SK-N-SH treated with all-trans-retinoic acid at 6 μM for 48 hours (cell line): ENCODE results near the gene STUM.

Experiments used
- CREB5 ChIP-seq: fragments of 250-450 bp; sonication (Bioruptor Pico); IDR thresholded peaks from 2 replicates; pipeline ENCODE4 v1.5.1; 2020; ENCODE audit warnings: low read depth, mild to moderate bottlenecking, moderate library complexity
- CSDC2 ChIP-seq: fragments of 250-450 bp; sonication (Bioruptor Pico); IDR thresholded peaks from 2 replicates; pipeline ENCODE4 v1.5.0; 2020; ENCODE audit warnings: mild to moderate bottlenecking, moderate library complexity
- GLIS3 ChIP-seq: fragments of 250-450 bp; sonication (Bioruptor Pico); IDR thresholded peaks from 2 replicates; pipeline ENCODE4 v1.5.0; 2020; ENCODE audit warnings: mild to moderate bottlenecking, moderate library complexity
- OSR1 ChIP-seq: fragments of 250-450 bp; sonication (Bioruptor Pico); IDR thresholded peaks from 2 replicates; pipeline ENCODE4 v1.8.0; 2022; ENCODE audit warnings: moderate library complexity, mild to moderate bottlenecking, inconsistent platforms
- PATZ1 ChIP-seq: fragments of 250-450 bp; sonication (Bioruptor Pico); IDR thresholded peaks from 2 replicates; pipeline ENCODE4 v1.8.0; 2020; ENCODE audit warnings: mild to moderate bottlenecking, moderate library complexity, borderline replicate concordance
- POU6F1 ChIP-seq: fragments of 250-450 bp; sonication (Bioruptor Pico); IDR thresholded peaks from 2 replicates; pipeline ENCODE4 v1.8.0; 2021; ENCODE audit warnings: low read depth, mild to moderate bottlenecking, moderate library complexity, borderline replicate concordance
- PPARA ChIP-seq: fragments of 250-450 bp; sonication (Bioruptor Pico); IDR thresholded peaks from 2 replicates; pipeline ENCODE4 v1.5.0; 2020; ENCODE audit warnings: mild to moderate bottlenecking, borderline replicate concordance
- RARB ChIP-seq: fragments of 250-450 bp; sonication (Bioruptor Pico); IDR thresholded peaks from 2 replicates; pipeline ENCODE4 v1.8.0; 2021; ENCODE audit warnings: mild to moderate bottlenecking, moderate library complexity
- TCF4 ChIP-seq: fragments of 250-450 bp; sonication (Bioruptor Pico); IDR thresholded peaks from 2 replicates; pipeline ENCODE4 v1.8.0; 2021; ENCODE audit warnings: mild to moderate bottlenecking, moderate library complexity, borderline replicate concordance
- ZC3H10 ChIP-seq: fragments of 250-450 bp; sonication (Bioruptor Pico); IDR thresholded peaks from 2 replicates; pipeline ENCODE4 v1.5.1; 2021; ENCODE audit warnings: mild to moderate bottlenecking, moderate library complexity
- ZNF565 ChIP-seq: fragments of 450-650 bp; formaldehyde crosslinking; conservative IDR thresholded peaks from 2 replicates; pipeline ENCODE4 v1.5.0; 2020; ENCODE audit warnings: low read depth, mild to moderate bottlenecking, moderate library complexity
- ZNF8 ChIP-seq: fragments of 450-650 bp; formaldehyde crosslinking; IDR thresholded peaks from 2 replicates; pipeline ENCODE4 v1.5.0; 2020; ENCODE audit warnings: mild to moderate bottlenecking, moderate library complexity
- TF ChIP-seq, protein P1 (sequence below): fragments of 250-450 bp; sonication (Bioruptor Pico); IDR thresholded peaks from 2 replicates; pipeline ENCODE4 v1.5.1; 2021; ENCODE audit warnings: mild to moderate bottlenecking, moderate library complexity

DNA sequence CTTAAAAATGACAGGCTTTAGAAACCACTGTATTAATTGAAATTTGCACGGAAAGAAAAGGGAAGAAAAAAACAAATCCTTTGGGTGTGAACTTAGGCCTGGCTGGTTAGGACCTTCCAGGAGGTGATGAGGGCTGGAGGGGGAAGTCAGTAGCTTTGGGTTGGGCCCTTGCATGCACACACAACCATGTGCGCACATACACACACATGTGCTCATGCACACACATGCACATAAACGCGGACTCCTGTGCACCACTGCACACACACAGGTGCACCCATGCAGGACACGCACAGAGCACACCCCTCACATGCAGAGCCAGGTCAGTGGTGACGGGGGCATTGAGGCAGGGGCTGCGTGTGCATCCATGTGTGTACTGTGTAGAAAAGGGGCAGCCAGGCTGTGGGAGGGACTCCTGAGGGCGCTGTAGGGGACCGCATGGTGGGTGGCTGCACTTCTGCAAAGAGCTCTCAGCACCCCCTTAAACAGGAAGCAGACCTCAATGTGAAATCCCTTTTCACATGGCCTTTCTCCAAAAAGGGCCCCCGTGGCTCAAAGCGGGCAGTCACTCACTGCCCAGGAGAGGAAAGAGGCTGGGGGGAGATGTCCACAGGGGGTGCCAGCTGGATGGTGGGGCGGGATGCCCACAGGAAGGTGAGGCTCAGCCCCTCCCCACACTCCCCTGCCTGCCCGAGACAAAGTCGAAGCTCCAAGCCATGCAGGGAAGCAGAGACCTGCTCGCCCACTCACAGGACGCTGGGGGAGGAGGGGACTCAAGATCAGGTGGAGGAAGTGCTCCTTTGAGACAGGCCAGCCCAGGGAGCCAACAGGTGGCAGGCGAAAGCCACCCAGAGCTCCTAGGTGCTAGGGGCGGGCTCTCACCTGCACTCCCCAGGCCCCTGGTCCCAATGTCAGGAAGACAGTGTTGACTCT is 95.3 kb downstream of the STUM start:
- no peak for TF ChIP-seq OSR1 (CRISPR knock-in tag)
- TF ChIP-seq PPARA: no peak
- TF ChIP-seq ZNF565 (CRISPR knock-in tag): no peak
- TF ChIP-seq CREB5 (CRISPR knock-in tag): no peak
- no peak for TF ChIP-seq RARB (CRISPR knock-in tag)
- no peak for TF ChIP-seq CSDC2 (CRISPR knock-in tag)
- TF ChIP-seq PATZ1 (CRISPR knock-in tag): no peak
- TF ChIP-seq, protein P1, sequence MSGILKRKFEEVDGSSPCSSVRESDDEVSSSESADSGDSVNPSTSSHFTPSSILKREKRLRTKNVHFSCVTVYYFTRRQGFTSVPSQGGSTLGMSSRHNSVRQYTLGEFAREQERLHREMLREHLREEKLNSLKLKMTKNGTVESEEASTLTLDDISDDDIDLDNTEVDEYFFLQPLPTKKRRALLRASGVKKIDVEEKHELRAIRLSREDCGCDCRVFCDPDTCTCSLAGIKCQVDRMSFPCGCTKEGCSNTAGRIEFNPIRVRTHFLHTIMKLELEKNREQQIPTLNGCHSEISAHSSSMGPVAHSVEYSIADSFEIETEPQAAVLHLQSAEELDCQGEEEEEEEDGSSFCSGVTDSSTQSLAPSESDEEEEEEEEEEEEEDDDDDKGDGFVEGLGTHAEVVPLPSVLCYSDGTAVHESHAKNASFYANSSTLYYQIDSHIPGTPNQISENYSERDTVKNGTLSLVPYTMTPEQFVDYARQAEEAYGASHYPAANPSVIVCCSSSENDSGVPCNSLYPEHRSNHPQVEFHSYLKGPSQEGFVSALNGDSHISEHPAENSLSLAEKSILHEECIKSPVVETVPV: no peak
- TF ChIP-seq ZC3H10 (CRISPR knock-in tag): no peak
- TF ChIP-seq TCF4 (CRISPR knock-in tag): no peak
- TF ChIP-seq POU6F1: no peak
- no peak for TF ChIP-seq GLIS3 (CRISPR knock-in tag)
- TF ChIP-seq ZNF8 (CRISPR knock-in tag): no peak
